ENCODE measurements around the gene ADAM17. TPM values are rescaled to one million over a fixed set of nuclear protein-coding genes. Genes with fewer than 3 reads are reported as not detected.

ADAM17 gene
- total and polyA plus RNA-seq, 9 of the 15 experiments (the other 6 are each of a cell fraction or from before 2014, with no cell fraction given) = 5.8 to 30.0 (median 19.0) TPM

- TF ChIP-seq ZBTB40 (IDR thresholded peaks at IDR 0.05) (peak; percentile 93), ZBTB40 (CRISPR knock-in tag; IDR thresholded peaks at IDR 0.05) (no peak), NCOA1 (IDR thresholded peaks at IDR 0.05; ENCODE audit: low read depth) (0 out of 2 replicates have a peak, but pooled peaks have one; percentile 28), ZBTB43 (CRISPR knock-in tag; IDR thresholded peaks at IDR 0.05) (0 out of 2 replicates have a peak, but pooled peaks have one; percentile 61), ETS1 (conservative IDR thresholded peaks at IDR 0.05; ENCODE audit: control insufficient read depth, low read depth, low read length) (peak; percentile 57; the same call in 1 of the 2 replicates), CBX3 (IDR thresholded peaks at IDR 0.05; ENCODE audit: borderline replicate concordance in 1 of 2, low read length in 2 of 2) (peak in 1 of 2 experiments; percentile 68; a peak in 2 of 3 replicates), ZNF512 (tag; IDR thresholded peaks at IDR 0.05) (no peak), SMC3 (conservative IDR thresholded peaks at IDR 0.05; ENCODE audit: insufficient read depth, low read depth, low read length) (0 out of 2 replicates have a peak, but pooled peaks have one; percentile 6), ELK3 (CRISPR knock-in tag; IDR thresholded peaks at IDR 0.05) (no peak), SAFB2 (IDR thresholded peaks at IDR 0.05; ENCODE audit: borderline replicate concordance, low read depth, low read length, severe bottlenecking) (no peak)
Observed at GRCh38 chr2:9555297-9556120, at the start of gene ADAM17 (continued).
